HCT116 (cell line): ENCODE data around the gene SH3TC1. TPM values are rescaled to one million over a fixed set of nuclear protein-coding genes. Genes with fewer than 3 reads are reported as not detected.

Experiments used
- ATAC-seq: fragments of 200-7000 bp; cut with Tn5 transposase; 2 replicates; pipeline ENCODE4 v1.9.1; 2020; ENCODE audit warnings: mild to moderate bottlenecking, moderate library complexity
- BruUV-seq: library from RNA; stranded (reverse); fragments of 400-500 nt; replicated peaks from 2 replicates; lab custom pipeline; 2021; lab: Mats Ljungman, UMichigan
- CTCF ChIA-PET: fragments of 300-600 bp; sonication (Branson Sonifier 250); formaldehyde crosslinking; loops from one replicate; lab custom pipeline; 2021; ENCODE audit warnings: antibody characterized with exemption; lab: Charles Lee
- POLR2A ChIA-PET: fragments of 300-600, 350-600 bp; sonication (Branson Sonifier 250); formaldehyde crosslinking; loops from one replicate; lab custom pipeline; 2021; ENCODE audit warnings: antibody characterized with exemption; lab: Charles Lee
- RAD21 ChIA-PET, 2 experiments: fragments of 300-600 bp; sonication (Branson Sonifier 250); formaldehyde crosslinking; loops; one replicate each; lab custom pipeline; 2023; ENCODE audit warnings: low total read pairs in 2 of 2; ENCODE audit not compliant: uncharacterized antibody in 2 of 2, unreplicated experiment in 2 of 2, low non-redundant PET in 1 of 2; lab: Charles Lee
- DNase-seq: peaks from one replicate; pipeline ENCODE4 v3.0.0-alpha.2; 2010; ENCODE audit warnings: low read depth, low spot score
- H2AFZ ChIP-seq: fragments of 200-600 bp; shearing (Covaris generic), sonication (generic); 2 replicates; pipeline ENCODE4 v1.6.1; 2017; ENCODE audit warnings: low read depth, mixed run types, mixed read lengths, antibody characterized with exemption, low read length; ENCODE audit not compliant: poor library complexity, severe bottlenecking
- H3K27ac ChIP-seq: 2 replicates; pipeline ENCODE4 v1.5.1; 2012; ENCODE audit warnings: low read depth, low read length
- H3K27me3 ChIP-seq: fragments of 200-600 bp; sonication (generic); 2 replicates; pipeline ENCODE4 v1.6.1; 2016; ENCODE audit warnings: mixed run types, low read length, mixed read lengths; ENCODE audit not compliant: insufficient read depth
- H3K36me3 ChIP-seq, 2 experiments: fragments of 200-500 bp in 1 of 2; fragments of 200-600 bp in 1 of 2; sonication (Bioruptor generic) in 1 of 2; sonication (generic) in 1 of 2; 2 replicates each; pipeline versions ENCODE4 v1.5.1 to v1.6.1; 2014 to 2016; ENCODE audit warnings: low read length in 2 of 2, inconsistent platforms in 1 of 2, mixed read lengths in 1 of 2, mixed run types in 1 of 2; ENCODE audit not compliant: insufficient read depth in 2 of 2, control insufficient read depth in 1 of 2
- H3K4me1 ChIP-seq, 2 experiments: fragments of 200-600 bp in 1 of 2; sonication (generic) in 1 of 2; 2 replicates each; pipeline versions ENCODE4 v1.5.1 to v1.6.1; 2012 to 2017; ENCODE audit warnings: low read length in 2 of 2, inconsistent platforms in 1 of 2, mild to moderate bottlenecking in 1 of 2, mixed read lengths in 1 of 2, mixed run types in 1 of 2, moderate library complexity in 1 of 2; ENCODE audit not compliant: insufficient read depth in 2 of 2, control insufficient read depth in 1 of 2
- H3K4me2 ChIP-seq: fragments of 200-600 bp; sonication (generic); 2 replicates; pipeline ENCODE4 v1.6.1; 2017; ENCODE audit warnings: mixed run types, low read length, mixed read lengths
- H3K4me3 ChIP-seq, 2 experiments: fragments of 200-600 bp in 1 of 2; sonication (generic) in 1 of 2; replicated peaks in 1 of 2; 2 replicates each; pipeline ENCODE4 v1.5.1; 2011 to 2016; ENCODE audit warnings: low read length in 2 of 2, control low read depth in 1 of 2, low read depth in 1 of 2, mild to moderate bottlenecking in 1 of 2, mixed read lengths in 1 of 2, mixed run types in 1 of 2
- H3K79me2 ChIP-seq: fragments of 200-600 bp; sonication (generic); 2 replicates; pipeline ENCODE4 v1.6.1; 2017; ENCODE audit warnings: mild to moderate bottlenecking, mixed run types, low read length, moderate library complexity, mixed read lengths; ENCODE audit not compliant: insufficient read depth
- H3K9ac ChIP-seq: fragments of 200-600 bp; sonication (generic); 2 replicates; pipeline ENCODE4 v1.6.1; 2016; ENCODE audit warnings: low read length, mixed read lengths
- H3K9me2 ChIP-seq: fragments of 200-600 bp; sonication (generic), shearing (Covaris generic); 2 replicates; pipeline ENCODE4 v1.6.1; 2017; ENCODE audit warnings: mixed run types, mild to moderate bottlenecking, moderate library complexity; ENCODE audit not compliant: insufficient read depth
- H3K9me3 ChIP-seq, 2 experiments: fragments of 200-500 bp in 1 of 2; fragments of 200-600 bp in 1 of 2; sonication (Bioruptor generic) in 1 of 2; sonication (generic) in 1 of 2; 2 replicates each; pipeline ENCODE4 v1.6.1; 2014 to 2017; ENCODE audit warnings: low read length in 2 of 2, mixed read lengths in 2 of 2, inconsistent platforms in 1 of 2, low read depth in 1 of 2, mild to moderate bottlenecking in 1 of 2, mixed run types in 1 of 2, moderate library complexity in 1 of 2; ENCODE audit not compliant: control insufficient read depth in 1 of 2, insufficient read depth in 1 of 2
- H4K20me1 ChIP-seq: fragments of 200-600 bp; sonication (generic), shearing (Covaris generic); 2 replicates; pipeline ENCODE4 v1.6.1; 2017; ENCODE audit warnings: mixed run types, mild to moderate bottlenecking, moderate library complexity; ENCODE audit not compliant: insufficient read depth
- ATF3 ChIP-seq: IDR thresholded peaks from 2 replicates; pipeline ENCODE4 v1.6.1; 2012
- CBX3 ChIP-seq: IDR thresholded peaks from 2 replicates; pipeline ENCODE4 v1.6.1; 2012; ENCODE audit warnings: low read depth
- CEBPB ChIP-seq: IDR thresholded peaks from 2 replicates; pipeline ENCODE4 v1.6.1; 2012; ENCODE audit warnings: low read depth
- EGR1 ChIP-seq: IDR thresholded peaks from 2 replicates; pipeline ENCODE4 v1.6.1; 2012; ENCODE audit warnings: low read depth
- EZH2phosphoT487 ChIP-seq: fragments of 200-600 bp; IDR thresholded peaks from 2 replicates; pipeline ENCODE4 v1.6.1; 2018; ENCODE audit warnings: antibody characterized with exemption, borderline replicate concordance
- JUND ChIP-seq: IDR thresholded peaks from 2 replicates; pipeline ENCODE4 v1.6.1; 2012
- MAX ChIP-seq: IDR thresholded peaks from 2 replicates; pipeline ENCODE4 v1.6.1; 2012
- REST ChIP-seq: IDR thresholded peaks from 2 replicates; pipeline ENCODE4 v1.6.1; 2012; ENCODE audit warnings: low read depth
- SP1 ChIP-seq: IDR thresholded peaks from 2 replicates; pipeline ENCODE4 v1.6.1; 2012; ENCODE audit warnings: low read depth
- SRF ChIP-seq: IDR thresholded peaks from 2 replicates; pipeline ENCODE4 v1.6.1; 2012; ENCODE audit warnings: low read depth
- TCF7L2 ChIP-seq: IDR thresholded peaks from 2 replicates; pipeline ENCODE4 v1.7.0; 2011; ENCODE audit warnings: borderline replicate concordance, inconsistent platforms; ENCODE audit not compliant: insufficient read depth, insufficient read length; ENCODE audit errors: extremely low read depth
- intact Hi-C: fragments of 100-400 bp; cut with micrococcal nuclease; formaldehyde crosslinking; loops from 2 replicates; pipeline ENCODE4 v1.10.0; 2022
- total RNA-seq: library from RNA; stranded (reverse); gene quantifications from one replicate; pipeline ENCODE4 v1.2.1, GENCODE V29; 2021; ENCODE audit not compliant: unreplicated experiment

Gene SH3TC1
- total RNA-seq, 1 experiment from 2014 or later, result 12.5 TPM

- TF ChIP-seq REST (no peak), EGR1 (no peak), CEBPB (no peak), SRF (no peak), JUND (no peak)
Observed at GRCh38 chr4:8165374-8165896, 33.7 kb upstream of the SH3TC1 start (continued).

- H3K9ac ChIP-seq, result no peak overlapping the region
- no peak overlapping the region for H3K4me2 ChIP-seq
- TF ChIP-seq ATF3, result no peak
- TF ChIP-seq EZH2phosphoT487, result no peak
- no peak for TF ChIP-seq MAX
- no peak for TF ChIP-seq SP1
- no peak for TF ChIP-seq SRF
- TF ChIP-seq CBX3, result no peak
- no peak for TF ChIP-seq TCF7L2
- H2AFZ ChIP-seq, result no peak overlapping the region
- H3K4me1 ChIP-seq, result peaks cover 2 to 12% of the 10 kb centered on the region in 2 experiments; a peak in 3 of 4 replicates
- ChIA-PET POLR2A (no interaction called here), CTCF (interaction anchor here (2.5 kb wide), 1 partner anchor 9 kb away, joined by 12 read pairs; no protein-coding TSS in a partner anchor), RAD21 (no interaction called here)
- BruUV-seq, result no TSS peak
- H3K27me3 ChIP-seq, result 0 out of 2 replicates have a peak, but pooled peaks cover 5% of the 10 kb centered on the region
- intact Hi-C loops, result no loop called here
- peaks cover 0 to 9% of the 10 kb centered on the region in 2 experiments; a peak in 1 of 4 replicates for H3K9me3 ChIP-seq
- no peak overlapping the region for H3K27ac ChIP-seq
- no peaks in the 10 kb centered on the region for H3K36me3 ChIP-seq
- no peaks in the 10 kb centered on the region for H3K79me2 ChIP-seq
- H4K20me1 ChIP-seq, result no peaks in the 10 kb centered on the region
- H3K4me3 ChIP-seq, result no peak overlapping the region
- ATAC-seq, result no peak
- no peak for DNase-seq
- no peaks in the 10 kb centered on the region for H3K9me2 ChIP-seq
Observed at GRCh38 chr4:8167291-8167690, 31.8 kb upstream of the SH3TC1 start.
